BE2C (cell line): ENCODE data around the gene GLIS1.

ENCODE experiments used
- DNase-seq: peaks from one replicate; pipeline ENCODE4 v3.0.0-alpha.2; 2020
- H3K27me3 ChIP-seq: fragments of 250-450 bp; sonication (Bioruptor Pico); 2 replicates; pipeline ENCODE4 v1.5.1; 2020; ENCODE audit warnings: mild to moderate bottlenecking
- H3K36me3 ChIP-seq: fragments of 250-450 bp; sonication (Bioruptor Pico); 2 replicates; pipeline ENCODE4 v1.5.1; 2020; ENCODE audit warnings: mild to moderate bottlenecking
- H3K4me1 ChIP-seq: fragments of 250-450 bp; sonication (Bioruptor Pico); 2 replicates; pipeline ENCODE4 v1.5.1; 2020
- H3K4me3 ChIP-seq: 2 replicates; pipeline ENCODE4 v1.5.1; 2011; ENCODE audit warnings: low read depth, low read length
- H3K9me3 ChIP-seq: fragments of 250-450 bp; sonication (Bioruptor Pico); 2 replicates; pipeline ENCODE4 v1.5.1; 2020
- CTCF ChIP-seq: IDR thresholded peaks from 2 replicates; pipeline ENCODE4 v1.5.1; 2012; ENCODE audit warnings: mild to moderate bottlenecking, low read depth, low read length

The GLIS1 gene

DNA sequence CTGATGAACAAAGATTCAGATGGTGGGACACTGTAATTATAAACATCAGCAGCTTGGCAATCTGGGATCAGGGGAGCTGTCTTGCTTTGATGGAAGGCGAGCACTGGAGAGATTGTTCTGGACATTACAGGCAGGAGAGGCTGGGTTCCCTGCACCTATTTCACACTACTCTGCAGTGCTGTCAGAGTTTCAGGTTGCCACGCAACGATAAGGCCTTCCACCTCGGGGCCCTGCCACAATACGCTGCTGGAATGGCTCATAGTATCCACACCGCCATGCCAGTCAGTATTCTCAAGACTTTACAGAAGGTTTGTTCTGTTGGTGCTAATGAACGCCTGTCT lies 96.8 kb downstream of the GLIS1 start:
- no peaks in the 10 kb centered on the region for H3K36me3 ChIP-seq
- H3K4me1 ChIP-seq, result no peaks in the 10 kb centered on the region
- TF ChIP-seq CTCF, result no peak
- H3K4me3 ChIP-seq, result no peak overlapping the region
- no peaks in the 10 kb centered on the region for H3K9me3 ChIP-seq
- peak; percentile 15 for DNase-seq
- H3K27me3 ChIP-seq, result no peaks in the 10 kb centered on the region

- Histone ChIP-seq H3K9me3 (no peaks in the 10 kb centered on the region), H3K4me1 (no peaks in the 10 kb centered on the region), H3K27me3 (no peaks in the 10 kb centered on the region), H3K36me3 (no peaks in the 10 kb centered on the region), H3K4me3 (no peak overlapping the region)
- TF ChIP-seq CTCF, result no peak
- peak; percentile 28 for DNase-seq
These were observed 97.3 kb downstream of the GLIS1 start for GRCh38 chr1:53641481-53642214.

DNA sequence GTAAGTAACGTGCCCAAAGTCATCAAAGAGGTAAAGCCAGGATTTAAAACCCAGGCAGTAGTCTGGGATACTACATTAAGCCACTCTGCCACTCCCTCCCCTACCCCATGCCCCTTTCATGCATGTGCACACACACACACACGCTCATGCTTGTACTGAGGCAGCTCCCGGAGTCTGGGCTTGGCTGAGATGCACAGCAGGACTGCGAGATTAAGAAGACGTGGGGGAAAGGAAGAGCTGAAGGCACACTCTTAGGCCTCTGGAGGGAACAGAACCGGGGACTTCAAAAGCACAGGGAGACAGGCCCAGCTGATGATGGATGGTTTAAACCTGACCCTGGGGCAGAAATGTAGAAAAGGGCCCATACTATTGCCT lies 98.3 kb downstream of the GLIS1 start:
- Histone ChIP-seq H3K27me3 (no peaks in the 10 kb centered on the region), H3K9me3 (no peaks in the 10 kb centered on the region), H3K4me3 (no peak overlapping the region), H3K36me3 (no peaks in the 10 kb centered on the region), H3K4me1 (no peaks in the 10 kb centered on the region)
- DNase-seq, result no peak
- TF ChIP-seq CTCF, result no peak

DNA sequence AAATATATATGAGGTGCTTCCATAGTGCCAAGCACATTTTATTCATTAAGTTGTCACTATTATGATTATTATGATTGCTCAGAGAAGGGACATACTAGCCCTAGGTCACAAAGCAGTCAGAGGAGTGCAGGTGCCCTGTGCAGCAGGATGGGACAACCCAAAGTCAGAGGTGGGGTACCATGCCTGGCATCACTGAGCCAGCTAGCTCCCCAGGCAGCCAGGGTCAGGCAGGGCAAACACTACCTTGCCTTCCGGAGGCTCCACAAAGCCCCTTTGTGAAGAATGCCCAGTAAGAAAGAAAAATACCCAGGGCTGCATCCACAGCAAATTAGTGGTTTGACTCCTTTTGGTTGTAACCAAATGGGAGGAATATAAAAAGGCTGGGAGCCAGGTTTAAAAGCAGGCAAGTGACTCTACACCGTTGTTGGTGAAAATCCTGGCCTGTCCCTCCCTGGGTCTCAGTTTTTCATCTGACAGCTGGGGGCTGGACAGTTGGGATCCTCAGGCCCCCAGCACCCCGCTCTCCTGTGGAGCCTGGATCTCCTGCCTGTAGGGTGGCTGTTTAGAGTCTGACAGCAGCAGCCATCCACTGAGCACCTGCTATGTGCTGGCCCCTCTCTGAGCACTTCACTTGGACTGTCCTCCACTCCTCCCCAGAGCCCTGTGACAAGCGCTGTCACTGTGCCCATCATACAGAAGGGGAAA lies 98.8 kb downstream of the GLIS1 start:
- no peak for DNase-seq
- TF ChIP-seq CTCF, result no peak

DNA sequence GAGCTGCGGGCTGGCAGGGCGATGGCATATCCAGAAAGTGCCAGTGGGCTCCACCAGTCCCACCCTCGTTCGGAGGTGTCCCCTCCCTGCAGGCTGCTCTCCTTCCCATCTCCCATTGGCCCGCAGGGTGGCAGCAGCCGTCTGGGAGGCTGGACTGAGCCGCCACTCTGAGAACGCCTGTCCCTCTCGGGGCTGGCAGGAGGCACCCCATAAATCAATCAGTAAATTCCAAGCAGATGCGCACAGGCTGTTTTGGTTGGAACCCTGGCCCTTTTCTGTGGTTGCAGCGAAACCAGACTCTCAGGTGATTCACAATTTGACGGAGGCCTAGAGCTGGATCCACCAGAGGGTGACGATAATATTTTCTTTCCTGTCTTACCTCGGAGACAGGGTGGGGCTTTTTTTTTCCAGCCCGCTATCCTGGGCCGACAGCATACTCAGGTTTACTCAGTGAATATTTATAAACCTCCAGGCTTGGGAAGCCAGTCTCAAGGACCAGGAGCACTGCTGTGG lies 99.7 kb downstream of the GLIS1 start:
- no peaks in the 10 kb centered on the region for H3K36me3 ChIP-seq
- H3K9me3 ChIP-seq, result no peaks in the 10 kb centered on the region
- no peaks in the 10 kb centered on the region for H3K27me3 ChIP-seq
- H3K4me1 ChIP-seq, result no peaks in the 10 kb centered on the region
- TF ChIP-seq CTCF, result no peak
- H3K4me3 ChIP-seq, result no peak overlapping the region
- DNase-seq, result no peak

More for the DNA sequence above, 98.8 kb downstream of the GLIS1 start:
- H3K27me3 ChIP-seq, result no peaks in the 10 kb centered on the region
- no peaks in the 10 kb centered on the region for H3K36me3 ChIP-seq
- H3K4me1 ChIP-seq, result no peaks in the 10 kb centered on the region
- no peaks in the 10 kb centered on the region for H3K9me3 ChIP-seq
- H3K4me3 ChIP-seq, result no peak overlapping the region
